IMR-90 (cell line): ENCODE results near the gene IQCE. TPM values are rescaled to one million over a fixed set of nuclear protein-coding genes. Genes with fewer than 3 reads are reported as not detected.

ENCODE experiments used
- ATAC-seq: fragments of 200-7000 bp; cut with Tn5 transposase; 2 replicates; pipeline ENCODE4 v1.9.1; 2020; ENCODE audit warnings: low read depth, mild to moderate bottlenecking, moderate library complexity
- BruUV-seq: library from RNA; stranded (reverse); fragments of 400-500 nt; replicated peaks from 2 replicates; lab custom pipeline; 2021; lab: Mats Ljungman, UMichigan
- CTCF ChIA-PET: fragments of 300-600 bp; formaldehyde crosslinking; extraction: SDS; loops from one replicate; lab custom pipeline; 2021; ENCODE audit warnings: antibody characterized with exemption; lab: Yijun Ruan, JAX
- POLR2A ChIA-PET: fragments of 300-600 bp; sonication (Branson Sonifier 250); formaldehyde crosslinking; loops from one replicate; lab custom pipeline; 2022; ENCODE audit warnings: antibody characterized with exemption; ENCODE audit not compliant: unreplicated experiment; lab: Charles Lee
- DNase-seq: peaks from one replicate; pipeline ENCODE4 v3.0.0; 2013
- H2AFZ ChIP-seq: replicated peaks from 2 replicates; pipeline ENCODE3; 2013; ENCODE audit warnings: low read length, mild to moderate bottlenecking; ENCODE audit not compliant: poor library complexity
- H2AK5ac ChIP-seq: 2 replicates; pipeline ENCODE4 v1.6.1; 2013; ENCODE audit warnings: low read depth, low read length, inconsistent platforms
- H2AK9ac ChIP-seq: replicated peaks from 2 replicates; pipeline ENCODE3; 2013; ENCODE audit warnings: mild to moderate bottlenecking, low read depth, low read length, moderate library complexity; ENCODE audit not compliant: poor library complexity
- H2BK120ac ChIP-seq: 2 replicates; pipeline ENCODE4 v1.6.1; 2013; ENCODE audit warnings: low read depth, low read length, inconsistent platforms
- H2BK15ac ChIP-seq: 3 replicates; pipeline ENCODE4 v1.6.1; 2013; ENCODE audit warnings: low read depth, low read length, inconsistent platforms
- H2BK20ac ChIP-seq: 2 replicates; pipeline ENCODE4 v1.6.1; 2013; ENCODE audit warnings: low read depth, mild to moderate bottlenecking, inconsistent platforms, low read length, moderate library complexity
- H2BK5ac ChIP-seq: 2 replicates; pipeline ENCODE4 v1.6.1; 2013; ENCODE audit warnings: mild to moderate bottlenecking, low read depth, low read length, inconsistent platforms; ENCODE audit not compliant: poor library complexity, severe bottlenecking
- H3K14ac ChIP-seq: replicated peaks from 2 replicates; pipeline ENCODE4 v1.6.1; 2013; ENCODE audit warnings: low read depth, low read length, inconsistent platforms
- H3K18ac ChIP-seq: 2 replicates; pipeline ENCODE4 v1.6.1; 2013; ENCODE audit warnings: low read depth, low read length, control low read depth
- H3K23ac ChIP-seq: 2 replicates; pipeline ENCODE4 v1.6.1; 2013; ENCODE audit warnings: low read depth, low read length, inconsistent platforms
- H3K27ac ChIP-seq: 2 replicates; pipeline ENCODE4 v1.5.1; 2013; ENCODE audit warnings: mild to moderate bottlenecking, control low read depth, low read length; ENCODE audit not compliant: insufficient read depth
- H3K27me3 ChIP-seq: 2 replicates; pipeline ENCODE4 v1.6.1; 2013; ENCODE audit warnings: low read length; ENCODE audit not compliant: control insufficient read depth, insufficient read depth
- H3K36me3 ChIP-seq: 2 replicates; pipeline ENCODE4 v1.6.1; 2013; ENCODE audit warnings: low read length, mixed read lengths; ENCODE audit not compliant: control insufficient read depth, insufficient read depth
- H3K4ac ChIP-seq: 2 replicates; pipeline ENCODE4 v1.6.1; 2013; ENCODE audit warnings: low read depth, low read length, inconsistent platforms
- H3K4me1 ChIP-seq: 2 replicates; pipeline ENCODE4 v1.6.1; 2013; ENCODE audit warnings: low read length, mixed read lengths; ENCODE audit not compliant: control insufficient read depth, insufficient read depth
- H3K4me2 ChIP-seq: 2 replicates; pipeline ENCODE4 v1.6.1; 2013; ENCODE audit warnings: low read depth, mild to moderate bottlenecking, control low read depth, low read length, moderate library complexity
- H3K4me3 ChIP-seq: 2 replicates; pipeline ENCODE4 v1.5.1; 2013; ENCODE audit warnings: low read depth, mild to moderate bottlenecking, control low read depth, low read length, moderate library complexity; ENCODE audit not compliant: insufficient read depth
- H3K56ac ChIP-seq: 2 replicates; pipeline ENCODE4 v1.6.1; 2013; ENCODE audit warnings: low read length, inconsistent platforms; ENCODE audit not compliant: insufficient read depth; ENCODE audit errors: extremely low read depth
- H3K79me1 ChIP-seq, 2 experiments: 2 replicates each; pipeline ENCODE4 v1.6.1; 2013; ENCODE audit warnings: low read length in 2 of 2, inconsistent platforms in 1 of 2, low read depth in 1 of 2
- H3K9ac ChIP-seq: 2 replicates; pipeline ENCODE4 v1.6.1; 2013; ENCODE audit warnings: low read depth, low read length, control low read depth
- H3K9me1 ChIP-seq: 2 replicates; pipeline ENCODE4 v1.6.1; 2013; ENCODE audit warnings: low read length, inconsistent platforms; ENCODE audit not compliant: insufficient read depth
- H3K9me3 ChIP-seq: 2 replicates; pipeline ENCODE4 v1.6.1; 2013; ENCODE audit warnings: low read length; ENCODE audit not compliant: control insufficient read depth, insufficient read depth
- H4K20me1 ChIP-seq: 2 replicates; pipeline ENCODE4 v1.6.1; 2013; ENCODE audit warnings: low read length, inconsistent platforms; ENCODE audit not compliant: insufficient read depth
- H4K5ac ChIP-seq: 2 replicates; pipeline ENCODE4 v1.6.1; 2013; ENCODE audit warnings: mild to moderate bottlenecking, low read depth, low read length, control low read depth
- H4K8ac ChIP-seq, 2 experiments: 2 replicates each; pipeline ENCODE4 v1.6.1; 2013; ENCODE audit warnings: low read depth in 2 of 2, low read length in 2 of 2, control low read depth in 1 of 2, inconsistent platforms in 1 of 2
- H4K91ac ChIP-seq: 2 replicates; pipeline ENCODE4 v1.6.1; 2013; ENCODE audit warnings: low read depth, low read length, inconsistent platforms; ENCODE audit not compliant: insufficient read depth
- BHLHE40 ChIP-seq: fragments of 150-350 bp; IDR thresholded peaks from 2 replicates; pipeline ENCODE4 v1.6.1; 2016; ENCODE audit warnings: mild to moderate bottlenecking, low read depth, low read length
- CEBPB ChIP-seq: IDR thresholded peaks from 2 replicates; pipeline ENCODE4 v1.6.1; 2012; ENCODE audit warnings: low read depth, low read length, improper control_type of control experiment
- CHD1 ChIP-seq: IDR thresholded peaks from 2 replicates; pipeline ENCODE4 v1.6.1; 2012; ENCODE audit warnings: low read depth, low read length, improper control_type of control experiment
- FOS ChIP-seq: fragments of 150-350 bp; IDR thresholded peaks from 2 replicates; pipeline ENCODE4 v1.6.1; 2016; ENCODE audit warnings: low read depth, low read length
- MAFK ChIP-seq: IDR thresholded peaks from 2 replicates; pipeline ENCODE4 v1.6.1; 2012; ENCODE audit warnings: low read depth, low read length, improper control_type of control experiment
- MAZ ChIP-seq: IDR thresholded peaks from 2 replicates; pipeline ENCODE4 v1.6.1; 2012; ENCODE audit warnings: low read depth, mild to moderate bottlenecking, low read length, improper control_type of control experiment, moderate library complexity, borderline replicate concordance
- MXI1 ChIP-seq: IDR thresholded peaks from 2 replicates; pipeline ENCODE4 v1.6.1; 2012; ENCODE audit warnings: low read depth, mild to moderate bottlenecking, low read length, moderate library complexity, borderline replicate concordance
- NFE2L2 ChIP-seq: fragments of 150-350 bp; IDR thresholded peaks from 2 replicates; pipeline ENCODE4 v1.6.1; 2016; ENCODE audit warnings: low read depth, mild to moderate bottlenecking, low read length
- POLR2A ChIP-seq: IDR thresholded peaks from 2 replicates; pipeline ENCODE4 v1.6.1; 2012; ENCODE audit warnings: mild to moderate bottlenecking, low read depth, low read length
- RCOR1 ChIP-seq: IDR thresholded peaks from 2 replicates; pipeline ENCODE4 v1.6.1; 2012; ENCODE audit warnings: mild to moderate bottlenecking, low read length, improper control_type of control experiment; ENCODE audit not compliant: insufficient replicate concordance
- RFX5 ChIP-seq: IDR thresholded peaks from 2 replicates; pipeline ENCODE4 v1.8.0; 2012; ENCODE audit warnings: low read depth, mild to moderate bottlenecking, low read length, moderate library complexity
- SMC3 ChIP-seq: fragments of 150-350 bp; IDR thresholded peaks from 2 replicates; pipeline ENCODE4 v1.6.1; 2016; ENCODE audit warnings: low read depth, mild to moderate bottlenecking, antibody characterized with exemption, low read length, moderate library complexity
- WGBS, 2 experiments: methylation state at CpG; one replicate each; pipeline versions ENCODE4 v1.1.5 to v1.1.7; 2013; ENCODE audit warnings: missing lambda C conversion rate in 2 of 2; ENCODE audit not compliant: insufficient read length in 1 of 2; ENCODE audit errors: extremely low coverage in 2 of 2; 5-methylcytosine and 5-hydroxymethylcytosine counted together
- dilution Hi-C: fragments of 300-500 bp; cut with HindIII; formaldehyde crosslinking; loops from one replicate; pipeline ENCODE4 v1.14.3; 2018; ENCODE audit warnings: low sequenced_read_pairs; ENCODE audit not compliant: unreplicated experiment
- in situ Hi-C: fragments of 300-500 bp; cut with MboI; formaldehyde crosslinking; loops from 3 replicates; pipeline ENCODE4 v1.14.3; 2019; ENCODE audit warnings: low sequenced_read_pairs, inconsistent platforms, mixed read lengths
- intact Hi-C: fragments of 100-400 bp; cut with micrococcal nuclease; formaldehyde crosslinking; loops from 2 replicates; pipeline ENCODE4 v1.10.0; 2022
- polyA plus RNA-seq, 3 experiments: library from polyadenylated mRNA; depleted of rRNA; stranded (reverse); fragments of >200 nt; gene quantifications; 2 replicates each; pipeline ENCODE4 v1.2.3, GENCODE V29; 2012; ENCODE audit warnings: low replicate concordance in 1 of 3
- total RNA-seq: library from RNA; depleted of rRNA; stranded (reverse); fragments of >200 nt; gene quantifications from 2 replicates; pipeline ENCODE4 v1.2.3, GENCODE V29; 2012
- TF ChIP-seq, protein P1 (sequence below): fragments of 150-350 bp; IDR thresholded peaks from 2 replicates; pipeline ENCODE4 v1.6.1; 2016; ENCODE audit warnings: low read depth, mild to moderate bottlenecking, low read length, moderate library complexity, borderline replicate concordance
- TF ChIP-seq, protein P2 (sequence below): conservative IDR thresholded peaks from 2 replicates; pipeline ENCODE4 v1.5.1; 2012; ENCODE audit warnings: mild to moderate bottlenecking, low read depth, low read length, improper control_type of control experiment

Gene IQCE
- total and polyA plus RNA-seq, 2 of the 4 experiments (the other 2 are of a cell fraction): 5.0 to 6.3 TPM

DNA sequence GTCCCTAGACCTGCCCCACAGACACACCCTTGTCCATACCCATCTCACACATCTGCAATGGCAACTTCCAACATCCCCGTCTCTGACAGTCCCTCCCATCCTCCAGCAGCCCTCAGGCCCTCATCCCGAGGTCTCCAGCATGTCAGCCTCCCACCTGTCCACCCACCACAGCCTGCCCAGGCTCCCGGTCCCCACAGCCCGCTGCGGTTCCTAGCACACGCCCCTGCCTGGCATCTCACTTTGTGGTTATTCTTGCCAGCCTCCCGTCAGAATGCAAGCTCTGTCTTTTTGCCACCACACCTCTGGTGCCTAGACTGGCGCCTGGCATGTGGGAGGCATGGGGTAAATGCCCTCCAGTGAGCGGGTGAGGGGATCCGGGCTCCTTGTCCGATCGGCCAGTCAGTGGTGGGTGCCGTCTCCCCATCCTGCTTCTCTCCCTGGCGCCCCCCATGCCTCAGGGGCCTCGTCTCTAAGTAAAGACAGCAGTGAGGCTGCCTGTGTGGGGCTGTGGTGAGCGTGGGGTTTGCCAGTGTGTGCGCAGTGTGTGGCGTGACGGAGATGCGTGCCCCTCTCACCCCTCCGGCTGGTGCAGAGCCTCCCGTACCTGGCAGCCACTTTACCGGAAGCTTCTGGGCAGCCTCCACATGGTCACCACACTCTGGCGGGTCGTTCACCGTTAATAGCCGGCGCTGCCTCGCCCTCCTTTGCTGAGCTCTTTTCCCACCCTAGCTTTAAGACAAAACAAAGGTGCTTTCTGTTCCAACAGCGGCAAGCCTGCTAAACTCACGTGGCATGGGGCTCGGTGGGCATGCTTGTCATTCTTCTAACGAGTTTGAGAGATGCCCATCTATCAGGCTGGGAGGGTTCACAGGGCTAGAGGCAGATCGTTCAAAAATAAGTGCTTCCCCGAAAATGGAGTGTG lies 44.5 kb downstream of the IQCE start:
- H3K23ac ChIP-seq: no peak overlapping the region
- no peak overlapping the region for H3K4me3 ChIP-seq
- no peak overlapping the region for H3K18ac ChIP-seq
- H2BK5ac ChIP-seq: no peak overlapping the region
- intact Hi-C loops: no loop called here
- H3K4me2 ChIP-seq: no peak overlapping the region
- BruUV-seq: no TSS peak
- no peaks in the 10 kb centered on the region for H3K9me3 ChIP-seq
- in situ Hi-C loops: no loop called here
- H4K91ac ChIP-seq: no peak overlapping the region
- DNase-seq (no peak), ATAC-seq (no peak)
- H3K27me3 ChIP-seq: no peaks in the 10 kb centered on the region
- H3K36me3 ChIP-seq: peaks cover 18% of the 10 kb centered on the region
- H2BK15ac ChIP-seq: no peak overlapping the region
- H3K14ac ChIP-seq: no peak overlapping the region
- ChIA-PET CTCF (interaction anchor here (0.6 to 1.4 kb wide), 2 partner anchors 135 to 836 kb away, joined by 3 read pairs; no protein-coding TSS in a partner anchor), POLR2A (no interaction called here)
- no peak overlapping the region for H4K8ac ChIP-seq
- H3K9me1 ChIP-seq: no peaks in the 10 kb centered on the region
- no peak overlapping the region for H2BK20ac ChIP-seq
- no peak overlapping the region for H4K5ac ChIP-seq
- no peak overlapping the region for H3K56ac ChIP-seq
- dilution Hi-C loops: no loop called here
- no peak overlapping the region for H3K4ac ChIP-seq
- H4K20me1 ChIP-seq: no peaks in the 10 kb centered on the region
- 91% methylated on average over 10 of the region's 35 CpGs; no CpG with 5 or more reads in 1 of the 2 experiments for WGBS, 2 experiments
- no peak overlapping the region for H2AFZ ChIP-seq
- H3K9ac ChIP-seq: no peak overlapping the region
- no peaks in the 10 kb centered on the region for H3K4me1 ChIP-seq
- H2AK9ac ChIP-seq: peak overlapping the region; percentile 15
- H3K79me1 ChIP-seq: no peaks in the 10 kb centered on the region
- H2AK5ac ChIP-seq: no peak overlapping the region
- H2BK120ac ChIP-seq: no peak overlapping the region
- no peak overlapping the region for H3K27ac ChIP-seq
- TF ChIP-seq, protein P1, sequence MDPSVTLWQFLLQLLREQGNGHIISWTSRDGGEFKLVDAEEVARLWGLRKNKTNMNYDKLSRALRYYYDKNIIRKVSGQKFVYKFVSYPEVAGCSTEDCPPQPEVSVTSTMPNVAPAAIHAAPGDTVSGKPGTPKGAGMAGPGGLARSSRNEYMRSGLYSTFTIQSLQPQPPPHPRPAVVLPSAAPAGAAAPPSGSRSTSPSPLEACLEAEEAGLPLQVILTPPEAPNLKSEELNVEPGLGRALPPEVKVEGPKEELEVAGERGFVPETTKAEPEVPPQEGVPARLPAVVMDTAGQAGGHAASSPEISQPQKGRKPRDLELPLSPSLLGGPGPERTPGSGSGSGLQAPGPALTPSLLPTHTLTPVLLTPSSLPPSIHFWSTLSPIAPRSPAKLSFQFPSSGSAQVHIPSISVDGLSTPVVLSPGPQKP: no peak
- TF ChIP-seq FOS: no peak
- TF ChIP-seq CHD1: no peak
- TF ChIP-seq CEBPB: no peak
- TF ChIP-seq, protein P2, sequence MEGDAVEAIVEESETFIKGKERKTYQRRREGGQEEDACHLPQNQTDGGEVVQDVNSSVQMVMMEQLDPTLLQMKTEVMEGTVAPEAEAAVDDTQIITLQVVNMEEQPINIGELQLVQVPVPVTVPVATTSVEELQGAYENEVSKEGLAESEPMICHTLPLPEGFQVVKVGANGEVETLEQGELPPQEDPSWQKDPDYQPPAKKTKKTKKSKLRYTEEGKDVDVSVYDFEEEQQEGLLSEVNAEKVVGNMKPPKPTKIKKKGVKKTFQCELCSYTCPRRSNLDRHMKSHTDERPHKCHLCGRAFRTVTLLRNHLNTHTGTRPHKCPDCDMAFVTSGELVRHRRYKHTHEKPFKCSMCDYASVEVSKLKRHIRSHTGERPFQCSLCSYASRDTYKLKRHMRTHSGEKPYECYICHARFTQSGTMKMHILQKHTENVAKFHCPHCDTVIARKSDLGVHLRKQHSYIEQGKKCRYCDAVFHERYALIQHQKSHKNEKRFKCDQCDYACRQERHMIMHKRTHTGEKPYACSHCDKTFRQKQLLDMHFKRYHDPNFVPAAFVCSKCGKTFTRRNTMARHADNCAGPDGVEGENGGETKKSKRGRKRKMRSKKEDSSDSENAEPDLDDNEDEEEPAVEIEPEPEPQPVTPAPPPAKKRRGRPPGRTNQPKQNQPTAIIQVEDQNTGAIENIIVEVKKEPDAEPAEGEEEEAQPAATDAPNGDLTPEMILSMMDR: no peak
- no peak for TF ChIP-seq POLR2A
- no peak for TF ChIP-seq MAFK
- no peak for TF ChIP-seq SMC3
- TF ChIP-seq MAZ: no peak
- TF ChIP-seq NFE2L2: no peak
- no peak for TF ChIP-seq RCOR1
- TF ChIP-seq MXI1: no peak
- TF ChIP-seq RFX5: no peak
- no peak for TF ChIP-seq BHLHE40
